K562 (cell line): ENCODE measurements around the gene NSUN6. TPM values are rescaled to one million over a fixed set of nuclear protein-coding genes. Genes with fewer than 3 reads are reported as not detected.

Experiments
- ASH1L ChIP-seq: fragments of 450-650 bp; IDR thresholded peaks from 2 replicates; pipeline ENCODE4 v1.6.1; 2018; ENCODE audit warnings: borderline replicate concordance, mild to moderate bottlenecking, low read depth; ENCODE audit not compliant: partially characterized antibody
- BDP1 ChIP-seq: IDR thresholded peaks from 3 replicates; pipeline ENCODE4 v1.6.1; 2011; ENCODE audit not compliant: insufficient read length, insufficient read depth
- BRD4 ChIP-seq: fragments of 200-600 bp; sonication (generic); IDR thresholded peaks from 2 replicates; pipeline ENCODE4 v1.6.1; 2017; ENCODE audit warnings: inconsistent platforms
- DNMT1 ChIP-seq: fragments of 450-650 bp; IDR thresholded peaks from 2 replicates; pipeline ENCODE4 v1.6.1; 2016; ENCODE audit warnings: antibody characterized with exemption, mild to moderate bottlenecking
- FOXJ2 ChIP-seq: fragments of 200-800 bp; sonication (Bioruptor generic); IDR thresholded peaks from 2 replicates; pipeline ENCODE4 v1.6.1; 2016; ENCODE audit warnings: missing genetic modification characterization, missing compliant biosample characterization
- HDGF ChIP-seq: fragments of 450-650 bp; IDR thresholded peaks from 2 replicates; pipeline ENCODE4 v1.6.1; 2016
- KAT7 ChIP-seq: sonication (generic); formaldehyde crosslinking; IDR thresholded peaks from 2 replicates; pipeline ENCODE4 v1.8.0; 2022; ENCODE audit warnings: missing genetic modification reagents, mild to moderate bottlenecking, borderline replicate concordance
- KDM1A ChIP-seq, 2 experiments: fragments of 450-650 bp; IDR thresholded peaks; 2 replicates each; pipeline ENCODE4 v1.6.1; 2016; ENCODE audit warnings: mild to moderate bottlenecking in 2 of 2
- MLX ChIP-seq, 2 experiments: fragments of 450-650 bp in 1 of 2; sonication (generic) in 1 of 2; formaldehyde crosslinking; conservative IDR thresholded peaks; 2 replicates each; pipeline versions ENCODE4 v1.4.0 to v1.8.1; 2020 to 2022; ENCODE audit warnings: mild to moderate bottlenecking in 1 of 2, missing genetic modification reagents in 1 of 2
- NCOA1 ChIP-seq: fragments of 450-650 bp; IDR thresholded peaks from 2 replicates; pipeline ENCODE4 v1.6.1; 2016; ENCODE audit warnings: low read depth
- RAD51 ChIP-seq: fragments of 450-650 bp; IDR thresholded peaks from 2 replicates; pipeline ENCODE4 v1.7.1; 2016; ENCODE audit warnings: low read depth, mild to moderate bottlenecking, borderline replicate concordance
- RBM25 ChIP-seq: fragments of 200-400 bp; formaldehyde crosslinking; IDR thresholded peaks from 2 replicates; pipeline ENCODE4 v1.6.1; 2018; ENCODE audit warnings: low read length, low read depth, moderate library complexity; ENCODE audit not compliant: severe bottlenecking
- RFX5 ChIP-seq: IDR thresholded peaks from 2 replicates; pipeline ENCODE4 v1.6.1; 2011; ENCODE audit warnings: low read depth, mild to moderate bottlenecking, improper control_type of control experiment, low read length
- SIX5 ChIP-seq, 2 experiments: IDR thresholded peaks; 2 replicates each; pipeline ENCODE4 v1.6.1; 2011; ENCODE audit warnings: low read length in 2 of 2, borderline replicate concordance in 1 of 2, low read depth in 1 of 2, mild to moderate bottlenecking in 1 of 2, moderate library complexity in 1 of 2; ENCODE audit not compliant: insufficient read depth in 1 of 2
- TAF9B ChIP-seq: fragments of 450-650 bp; IDR thresholded peaks from 2 replicates; pipeline ENCODE4 v1.6.1; 2018; ENCODE audit warnings: mild to moderate bottlenecking; ENCODE audit not compliant: partially characterized antibody
- TFAM ChIP-seq: fragments of 250-450 bp; sonication (Bioruptor Pico); conservative IDR thresholded peaks from 2 replicates; pipeline ENCODE4 v1.5.0; 2021; ENCODE audit warnings: mild to moderate bottlenecking, moderate library complexity
- YBX1 ChIP-seq: fragments of 450-650 bp; IDR thresholded peaks from 2 replicates; pipeline ENCODE4 v1.7.1; 2016; ENCODE audit warnings: mild to moderate bottlenecking
- ZBTB43 ChIP-seq: sonication (generic); formaldehyde crosslinking; IDR thresholded peaks from 2 replicates; pipeline ENCODE4 v1.8.0; 2023; ENCODE audit warnings: mild to moderate bottlenecking, missing genetic modification reagents
- ZFX ChIP-seq: sonication (generic); formaldehyde crosslinking; IDR thresholded peaks from 2 replicates; pipeline ENCODE4 v1.8.0; 2022; ENCODE audit warnings: mild to moderate bottlenecking, missing genetic modification reagents, moderate library complexity
- ZKSCAN8 ChIP-seq: fragments of 200-800 bp; sonication (Bioruptor generic); IDR thresholded peaks from 2 replicates; pipeline ENCODE4 v1.6.1; 2016; ENCODE audit warnings: missing genetic modification characterization, missing compliant biosample characterization
- ZNF134 ChIP-seq: fragments of 250-450 bp; sonication (Bioruptor Pico); conservative IDR thresholded peaks from 2 replicates; pipeline ENCODE4 v1.4.0; 2020
- ZNF347 ChIP-seq: fragments of 450-650 bp; formaldehyde crosslinking; IDR thresholded peaks from 2 replicates; pipeline ENCODE4 v1.4.0; 2020; ENCODE audit warnings: low read depth, mild to moderate bottlenecking, moderate library complexity
- ZSCAN29 ChIP-seq: fragments of 450-650 bp; IDR thresholded peaks from 2 replicates; pipeline ENCODE4 v1.6.1; 2017
- polyA plus RNA-seq, 8 experiments: library from polyadenylated mRNA; depleted of rRNA in 4 of 8; stranded (reverse) in 5 of 8; unstranded in 3 of 8; fragments of >200 nt; fragmentation: Nextera tagmentation in 2 of 8; fragmentation: Illumina TruSeq in 1 of 8; extraction: Ambion mirVana in 2 of 8; extraction: Trizol in 1 of 8; gene quantifications; 2 replicates each; pipeline versions ENCODE4 v1.2.1 to v1.2.3, GENCODE V29; 2011 to 2014; ENCODE audit warnings: inconsistent platforms in 1 of 8, missing spikeins in 1 of 8
- total RNA-seq, 7 experiments: library from RNA; depleted of rRNA in 6 of 7; stranded (reverse); fragments of >200 nt in 6 of 7; fragmentation: Illumina TruSeq in 2 of 7; extraction: Trizol in 2 of 7; gene quantifications; 2 replicates each; pipeline versions ENCODE4 v1.2.1 to v1.2.3, GENCODE V29; 2011 to 2021; ENCODE audit warnings: low replicate concordance in 1 of 7
- TF ChIP-seq, protein P1 (sequence below), 3 experiments: fragments of 200-800 bp in 1 of 3; fragments of 250-450 bp in 1 of 3; fragments of 450-650 bp in 1 of 3; sonication (Bioruptor Pico) in 1 of 3; sonication (Bioruptor generic) in 1 of 3; formaldehyde crosslinking in 1 of 3; IDR thresholded peaks; 2 replicates each; pipeline versions ENCODE4 v1.6.1 to v1.8.0; 2016 to 2022; ENCODE audit warnings: mild to moderate bottlenecking in 2 of 3, missing genetic modification characterization in 2 of 3, missing compliant biosample characterization in 1 of 3, moderate library complexity in 1 of 3

The NSUN6 gene
- total and polyA plus RNA-seq, 9 of the 15 experiments (the other 6 are each of a cell fraction or from before 2014, with no cell fraction given): 12.5 to 33.1 (median 24.2) TPM

DNA sequence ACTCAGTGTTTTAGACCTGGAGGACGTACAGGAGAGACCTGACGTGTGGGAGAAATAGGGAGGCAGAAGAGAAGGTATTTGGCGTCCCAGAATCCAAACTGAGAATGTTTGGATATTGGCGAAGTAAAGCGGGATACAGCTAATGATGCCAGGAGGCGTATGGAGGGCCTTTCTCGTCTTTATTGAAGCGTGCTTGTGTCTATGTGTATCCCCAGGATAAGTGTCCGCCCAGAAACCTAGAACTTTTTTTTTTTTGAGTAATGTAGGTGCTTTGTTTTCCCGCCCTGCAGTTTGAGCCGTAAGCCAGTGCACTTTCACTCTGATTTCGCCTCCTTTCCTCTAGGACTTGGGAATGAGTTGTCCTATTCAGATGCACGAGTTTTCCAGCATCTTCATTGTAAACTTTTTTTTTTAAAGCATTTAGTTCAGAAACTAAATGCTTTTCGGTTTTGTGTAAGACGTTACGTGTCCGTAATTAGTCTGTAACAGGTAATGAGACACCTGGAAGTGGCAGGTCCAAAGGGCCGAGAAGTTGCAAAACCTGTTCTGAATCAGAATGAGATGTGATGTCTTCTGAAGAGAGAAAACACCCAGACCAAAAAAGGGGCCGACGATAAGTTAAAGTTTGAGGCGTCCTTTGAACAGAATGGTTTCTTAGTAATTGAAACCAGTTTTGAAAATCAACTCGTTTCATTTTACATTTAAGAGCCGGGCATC, 8.6 kb upstream of the NSUN6 start (continued):
- TF ChIP-seq, protein P1, sequence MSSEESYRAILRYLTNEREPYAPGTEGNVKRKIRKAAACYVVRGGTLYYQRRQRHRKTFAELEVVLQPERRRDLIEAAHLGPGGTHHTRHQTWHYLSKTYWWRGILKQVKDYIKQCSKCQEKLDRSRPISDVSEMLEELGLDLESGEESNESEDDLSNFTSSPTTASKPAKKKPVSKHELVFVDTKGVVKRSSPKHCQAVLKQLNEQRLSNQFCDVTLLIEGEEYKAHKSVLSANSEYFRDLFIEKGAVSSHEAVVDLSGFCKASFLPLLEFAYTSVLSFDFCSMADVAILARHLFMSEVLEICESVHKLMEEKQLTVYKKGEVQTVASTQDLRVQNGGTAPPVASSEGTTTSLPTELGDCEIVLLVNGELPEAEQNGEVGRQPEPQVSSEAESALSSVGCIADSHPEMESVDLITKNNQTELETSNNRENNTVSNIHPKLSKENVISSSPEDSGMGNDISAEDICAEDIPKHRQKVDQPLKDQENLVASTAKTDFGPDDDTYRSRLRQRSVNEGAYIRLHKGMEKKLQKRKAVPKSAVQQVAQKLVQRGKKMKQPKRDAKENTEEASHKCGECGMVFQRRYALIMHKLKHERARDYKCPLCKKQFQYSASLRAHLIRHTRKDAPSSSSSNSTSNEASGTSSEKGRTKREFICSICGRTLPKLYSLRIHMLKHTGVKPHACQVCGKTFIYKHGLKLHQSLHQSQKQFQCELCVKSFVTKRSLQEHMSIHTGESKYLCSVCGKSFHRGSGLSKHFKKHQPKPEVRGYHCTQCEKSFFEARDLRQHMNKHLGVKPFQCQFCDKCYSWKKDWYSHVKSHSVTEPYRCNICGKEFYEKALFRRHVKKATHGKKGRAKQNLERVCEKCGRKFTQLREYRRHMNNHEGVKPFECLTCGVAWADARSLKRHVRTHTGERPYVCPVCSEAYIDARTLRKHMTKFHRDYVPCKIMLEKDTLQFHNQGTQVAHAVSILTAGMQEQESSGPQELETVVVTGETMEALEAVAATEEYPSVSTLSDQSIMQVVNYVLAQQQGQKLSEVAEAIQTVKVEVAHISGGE (CRISPR knock-in tag; IDR thresholded peaks at IDR 0.05): no peak
- no peak for TF ChIP-seq ZSCAN29
- no peak for TF ChIP-seq ZBTB43 (CRISPR knock-in tag)
- TF ChIP-seq ZFX (CRISPR knock-in tag): no peak
- TF ChIP-seq RAD51: no peak
- TF ChIP-seq ZNF134 (CRISPR knock-in tag): no peak
- TF ChIP-seq DNMT1: 0 out of 2 replicates have a peak, but pooled peaks have one; percentile 46
- TF ChIP-seq BRD4: no peak
- no peak for TF ChIP-seq KAT7
- TF ChIP-seq ZNF347 (CRISPR knock-in tag): no peak
- TF ChIP-seq RFX5: no peak
- no peak for TF ChIP-seq SIX5 (IDR thresholded peaks at IDR 0.05; ENCODE audit: borderline replicate concordance in 1 of 2, insufficient read depth in 1 of 2, low read depth in 1 of 2, low read length in 2 of 2)
- 0 out of 2 replicates have a peak, but pooled peaks have one; percentile 12 for TF ChIP-seq FOXJ2 (tag)
- no peak for TF ChIP-seq HDGF
- TF ChIP-seq BDP1: no peak
- TF ChIP-seq TAF9B: no peak
- TF ChIP-seq MLX (CRISPR knock-in tag; conservative IDR thresholded peaks at IDR 0.05): no peak
- no peak for TF ChIP-seq ASH1L
- no peak for TF ChIP-seq ZKSCAN8
- no peak for TF ChIP-seq KDM1A (IDR thresholded peaks at IDR 0.05)
- TF ChIP-seq YBX1: no peak
- TF ChIP-seq TFAM (CRISPR knock-in tag): no peak
- 0 out of 2 replicates have a peak, but pooled peaks have one; percentile 12 for TF ChIP-seq NCOA1
- no peak for TF ChIP-seq RBM25
